ENCODE data around the gene RAB15.

RAB15 gene

GRCh38 chr14:64910847-64911495 lies 61.2 kb downstream of the RAB15 start:
- DNase-seq (ENCODE audit: low spot score), result peak; percentile 14

- DNase-seq (ENCODE audit: low spot score), result no peak
Measured at GRCh38 chr14:64906022-64906421, 66.1 kb downstream of the RAB15 start.

GRCh38 chr14:64899958-64900357 lies 72.2 kb downstream of the RAB15 start:
- no peak for DNase-seq (ENCODE audit: low spot score)
